Measurements from ENCODE around the gene SRSF11.

DNA sequence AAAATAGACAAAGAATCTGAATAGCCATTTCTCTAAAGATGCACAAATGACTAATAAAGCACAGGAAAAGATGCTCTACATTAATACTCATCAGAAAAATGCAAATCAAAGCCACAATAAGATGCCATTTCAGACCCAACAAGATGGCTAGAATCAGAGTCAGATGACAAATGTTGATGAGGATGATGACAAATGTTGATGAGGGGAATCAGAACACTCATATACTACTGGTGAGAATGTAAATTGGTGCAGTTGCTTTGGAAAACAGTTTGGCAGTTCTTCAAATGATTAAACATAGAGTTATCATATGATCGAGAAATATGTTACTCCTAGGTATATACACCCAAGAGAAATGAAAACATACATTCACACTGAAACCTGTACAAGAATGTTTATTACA is 49.7 kb upstream of the SRSF11 start:
- TF ChIP-seq ZNF274 (IDR thresholded peaks at IDR 0.05; ENCODE audit: borderline replicate concordance, extremely low read depth, low read length) = no peak
- no peak for TF ChIP-seq RNF2 (IDR thresholded peaks at IDR 0.05; ENCODE audit: borderline replicate concordance, low read depth, low read length, missing control alignments, poor library complexity, severe bottlenecking)
- TF ChIP-seq, protein P1, sequence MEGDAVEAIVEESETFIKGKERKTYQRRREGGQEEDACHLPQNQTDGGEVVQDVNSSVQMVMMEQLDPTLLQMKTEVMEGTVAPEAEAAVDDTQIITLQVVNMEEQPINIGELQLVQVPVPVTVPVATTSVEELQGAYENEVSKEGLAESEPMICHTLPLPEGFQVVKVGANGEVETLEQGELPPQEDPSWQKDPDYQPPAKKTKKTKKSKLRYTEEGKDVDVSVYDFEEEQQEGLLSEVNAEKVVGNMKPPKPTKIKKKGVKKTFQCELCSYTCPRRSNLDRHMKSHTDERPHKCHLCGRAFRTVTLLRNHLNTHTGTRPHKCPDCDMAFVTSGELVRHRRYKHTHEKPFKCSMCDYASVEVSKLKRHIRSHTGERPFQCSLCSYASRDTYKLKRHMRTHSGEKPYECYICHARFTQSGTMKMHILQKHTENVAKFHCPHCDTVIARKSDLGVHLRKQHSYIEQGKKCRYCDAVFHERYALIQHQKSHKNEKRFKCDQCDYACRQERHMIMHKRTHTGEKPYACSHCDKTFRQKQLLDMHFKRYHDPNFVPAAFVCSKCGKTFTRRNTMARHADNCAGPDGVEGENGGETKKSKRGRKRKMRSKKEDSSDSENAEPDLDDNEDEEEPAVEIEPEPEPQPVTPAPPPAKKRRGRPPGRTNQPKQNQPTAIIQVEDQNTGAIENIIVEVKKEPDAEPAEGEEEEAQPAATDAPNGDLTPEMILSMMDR (IDR thresholded peaks at IDR 0.05; ENCODE audit: control extremely low read depth in 1 of 3, insufficient read depth in 1 of 3, low read depth in 1 of 3, low read length in 3 of 3) = no peak
- TF ChIP-seq POLR2A (IDR thresholded peaks at IDR 0.05; ENCODE audit: control extremely low read depth in 1 of 2, low read depth in 2 of 2, low read length in 2 of 2) = no peak
- TF ChIP-seq RAD21 (IDR thresholded peaks at IDR 0.05 in 1 of 2, conservative IDR thresholded peaks at IDR 0.05 in 1 of 2; ENCODE audit: low read depth in 2 of 2, low read length in 2 of 2) = no peak
- no peak for TF ChIP-seq HDAC6 (IDR thresholded peaks at IDR 0.05; ENCODE audit: low read depth, low read length)
- no peak for TF ChIP-seq EZH2 (IDR thresholded peaks at IDR 0.05; ENCODE audit: low read depth, low read length, severe bottlenecking)
- no peak for TF ChIP-seq SIX5 (IDR thresholded peaks at IDR 0.05; ENCODE audit: low read depth, low read length)
- TF ChIP-seq NRF1 (IDR thresholded peaks at IDR 0.05; ENCODE audit: low read depth, low read length) = no peak
- no peak for TF ChIP-seq KDM1A (IDR thresholded peaks at IDR 0.05; ENCODE audit: borderline replicate concordance, low read length)
- no peak for TF ChIP-seq SRF (IDR thresholded peaks at IDR 0.05; ENCODE audit: low read depth, low read length)
- TF ChIP-seq, protein P2, sequence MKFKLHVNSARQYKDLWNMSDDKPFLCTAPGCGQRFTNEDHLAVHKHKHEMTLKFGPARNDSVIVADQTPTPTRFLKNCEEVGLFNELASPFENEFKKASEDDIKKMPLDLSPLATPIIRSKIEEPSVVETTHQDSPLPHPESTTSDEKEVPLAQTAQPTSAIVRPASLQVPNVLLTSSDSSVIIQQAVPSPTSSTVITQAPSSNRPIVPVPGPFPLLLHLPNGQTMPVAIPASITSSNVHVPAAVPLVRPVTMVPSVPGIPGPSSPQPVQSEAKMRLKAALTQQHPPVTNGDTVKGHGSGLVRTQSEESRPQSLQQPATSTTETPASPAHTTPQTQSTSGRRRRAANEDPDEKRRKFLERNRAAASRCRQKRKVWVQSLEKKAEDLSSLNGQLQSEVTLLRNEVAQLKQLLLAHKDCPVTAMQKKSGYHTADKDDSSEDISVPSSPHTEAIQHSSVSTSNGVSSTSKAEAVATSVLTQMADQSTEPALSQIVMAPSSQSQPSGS (IDR thresholded peaks at IDR 0.05; ENCODE audit: low read length) = no peak
